ENCODE measurements around the gene NEU1.

Gene NEU1

DNA sequence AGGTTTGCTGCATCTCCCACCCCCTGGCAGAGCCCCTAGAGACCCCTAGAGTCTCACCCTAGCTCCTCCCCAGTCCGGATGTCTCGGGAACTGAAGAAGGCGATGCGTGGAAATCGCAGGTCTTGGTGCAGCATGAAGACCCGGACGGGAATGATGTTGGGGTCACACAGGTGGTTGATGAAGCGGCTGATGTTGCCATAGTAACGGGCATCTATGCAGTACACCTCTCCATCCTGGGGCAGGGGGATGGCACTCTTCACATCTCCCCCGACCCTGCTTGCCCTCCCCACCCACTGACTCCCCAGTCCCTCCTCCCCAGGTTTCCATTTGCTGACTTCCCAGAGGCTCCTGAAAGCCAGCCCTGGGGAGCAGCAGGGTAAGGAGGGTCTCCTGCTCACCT lies 18.0 kb upstream of the NEU1 start:
- Histone ChIP-seq H3K4me3 (ENCODE audit: low read depth, low read length) (no peak overlapping the region), H3K27me3 (ENCODE audit: insufficient read depth, low read length) (no peaks in the 10 kb centered on the region), H3K36me3 (ENCODE audit: insufficient read depth, low read length) (peaks cover 3% of the 10 kb centered on the region; the same call in 1 of the 2 replicates), H3K4me1 (ENCODE audit: control insufficient read depth, insufficient read depth, low read length, unreplicated experiment) (peaks cover 5% of the 10 kb centered on the region), H3K79me2 (ENCODE audit: control insufficient read depth, insufficient read depth, low read length, unreplicated experiment) (no peaks in the 10 kb centered on the region), H3K27ac (ENCODE audit: low read depth, low read length) (no peak overlapping the region), H2AFZ (ENCODE audit: low read length, unreplicated experiment) (no peak overlapping the region)

DNA sequence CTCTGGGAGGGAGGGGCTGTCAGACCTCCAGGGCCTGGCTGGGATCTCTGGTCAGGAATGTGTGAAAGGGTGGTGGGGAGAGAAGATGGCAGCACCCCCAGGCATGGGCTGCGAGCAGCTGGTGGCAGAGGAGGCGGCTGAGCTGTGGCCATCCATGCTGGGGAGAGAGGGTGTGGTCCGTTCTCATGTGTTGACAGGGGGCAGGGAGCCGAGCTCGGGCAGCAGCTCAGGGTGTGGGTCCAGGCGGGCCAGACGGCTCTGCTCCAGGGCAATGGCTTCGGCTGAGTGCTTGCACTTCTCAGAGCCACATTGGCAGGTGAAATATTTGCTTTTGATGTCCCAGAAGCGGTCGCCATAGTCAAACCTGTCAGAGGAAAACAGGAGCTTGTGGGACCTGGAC lies 17.3 kb upstream of the NEU1 start:
- Histone ChIP-seq H3K27me3 (ENCODE audit: insufficient read depth, low read length) (no peaks in the 10 kb centered on the region), H3K4me3 (ENCODE audit: low read depth, low read length) (no peak overlapping the region), H3K4me1 (ENCODE audit: control insufficient read depth, insufficient read depth, low read length, unreplicated experiment) (peaks cover 5% of the 10 kb centered on the region), H2AFZ (ENCODE audit: low read length, unreplicated experiment) (no peak overlapping the region), H3K27ac (ENCODE audit: low read depth, low read length) (no peak overlapping the region), H3K36me3 (ENCODE audit: insufficient read depth, low read length) (peaks cover 3% of the 10 kb centered on the region; the same call in 1 of the 2 replicates), H3K79me2 (ENCODE audit: control insufficient read depth, insufficient read depth, low read length, unreplicated experiment) (no peaks in the 10 kb centered on the region)

DNA sequence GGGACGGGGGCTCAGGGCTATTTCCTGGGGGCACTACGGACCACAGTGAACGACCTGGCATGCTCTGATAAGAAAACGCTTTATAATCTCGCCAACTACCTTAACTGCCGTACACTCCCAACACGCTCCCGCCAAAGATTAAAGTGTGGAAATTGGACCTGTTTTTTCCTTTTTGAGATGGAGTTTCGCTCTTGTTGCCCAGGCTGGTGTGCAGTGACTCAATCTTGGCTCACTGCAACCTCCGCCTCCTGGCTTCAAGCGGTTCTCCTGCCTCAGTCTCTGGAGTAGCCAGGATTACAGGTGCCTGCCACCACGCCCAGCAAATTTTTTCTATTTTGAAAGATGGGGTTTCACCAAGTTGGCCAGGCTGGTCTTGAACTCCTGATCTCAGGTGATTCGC lies 16.5 kb upstream of the NEU1 start:
- Histone ChIP-seq H3K27me3 (ENCODE audit: insufficient read depth, low read length) (no peaks in the 10 kb centered on the region), H3K4me3 (ENCODE audit: low read depth, low read length) (no peak overlapping the region), H3K79me2 (ENCODE audit: control insufficient read depth, insufficient read depth, low read length, unreplicated experiment) (no peaks in the 10 kb centered on the region), H3K4me1 (ENCODE audit: control insufficient read depth, insufficient read depth, low read length, unreplicated experiment) (peaks cover 5% of the 10 kb centered on the region), H2AFZ (ENCODE audit: low read length, unreplicated experiment) (no peak overlapping the region), H3K36me3 (ENCODE audit: insufficient read depth, low read length) (peaks cover 3% of the 10 kb centered on the region; the same call in 1 of the 2 replicates), H3K27ac (ENCODE audit: low read depth, low read length) (no peak overlapping the region)

DNA sequence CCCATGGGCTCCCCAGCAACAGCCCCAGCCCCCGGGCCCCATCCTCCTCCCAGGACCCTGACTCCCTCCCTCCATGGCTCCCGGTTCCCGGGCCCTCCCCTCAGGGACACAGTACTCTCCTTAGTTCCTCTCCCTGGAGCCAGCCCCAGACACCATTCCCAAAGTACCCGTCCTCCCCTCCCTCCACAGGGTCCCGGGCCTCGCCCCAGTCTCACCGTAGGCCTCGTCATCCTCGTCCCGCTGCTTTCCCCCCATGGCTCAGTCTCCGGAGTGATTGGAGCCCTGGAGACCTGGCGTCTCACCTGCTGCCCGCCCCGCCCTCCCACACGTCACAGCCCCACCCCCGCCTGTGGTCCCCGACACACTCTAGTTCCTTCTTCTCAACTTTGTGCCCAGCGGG lies 16.1 kb upstream of the NEU1 start, which contains the start of gene SLC44A4:
SLC44A4 (minus strand) TSS at position 272 of the 400 bp plus-strand sequence; CDS start at position 255, 17 bp downstream.
- Histone ChIP-seq H3K36me3 (ENCODE audit: insufficient read depth, low read length) (peaks cover 3% of the 10 kb centered on the region; the same call in 1 of the 2 replicates), H3K4me3 (ENCODE audit: low read depth, low read length) (no peak within 1 kb of the TSS), H3K4me1 (ENCODE audit: control insufficient read depth, insufficient read depth, low read length, unreplicated experiment) (peaks cover 5% of the 10 kb centered on the region), H2AFZ (ENCODE audit: low read length, unreplicated experiment) (no peak within 1 kb of the TSS), H3K79me2 (ENCODE audit: control insufficient read depth, insufficient read depth, low read length, unreplicated experiment) (no peaks in the 10 kb centered on the region), H3K27me3 (ENCODE audit: insufficient read depth, low read length) (no peaks in the 10 kb centered on the region), H3K27ac (ENCODE audit: low read depth, low read length) (no peak within 1 kb of the TSS)

DNA sequence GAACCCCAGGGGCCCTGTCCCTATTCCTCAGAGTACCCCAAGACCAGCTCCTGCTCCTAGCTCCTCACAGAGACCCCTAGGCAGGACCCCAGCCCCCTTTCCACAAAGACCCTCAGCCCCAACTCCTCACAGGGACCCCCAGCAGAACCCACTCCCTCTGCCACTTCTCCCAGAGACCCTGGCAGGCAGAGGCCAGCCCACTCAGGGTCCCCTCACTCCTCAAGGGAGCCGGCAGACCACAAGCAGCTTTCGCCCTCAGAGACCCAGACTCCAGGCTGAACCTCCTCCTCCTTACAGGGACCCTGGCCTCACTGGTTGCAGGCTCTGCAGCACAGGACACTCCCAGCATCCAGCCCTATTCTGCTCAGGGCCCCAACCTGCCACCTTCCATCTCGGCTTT lies 15.6 kb upstream of the NEU1 start:
- no peaks in the 10 kb centered on the region for H3K27me3 ChIP-seq (ENCODE audit: insufficient read depth, low read length)
- H3K79me2 ChIP-seq (ENCODE audit: control insufficient read depth, insufficient read depth, low read length, unreplicated experiment) = no peaks in the 10 kb centered on the region
- H3K36me3 ChIP-seq (ENCODE audit: insufficient read depth, low read length) = peaks cover 3% of the 10 kb centered on the region; the same call in 1 of the 2 replicates
- H3K4me1 ChIP-seq (ENCODE audit: control insufficient read depth, insufficient read depth, low read length, unreplicated experiment) = peaks cover 5% of the 10 kb centered on the region
- no peak overlapping the region for H2AFZ ChIP-seq (ENCODE audit: low read length, unreplicated experiment)
- no peak overlapping the region for H3K4me3 ChIP-seq (ENCODE audit: low read depth, low read length)
- no peak overlapping the region for H3K27ac ChIP-seq (ENCODE audit: low read depth, low read length)

DNA sequence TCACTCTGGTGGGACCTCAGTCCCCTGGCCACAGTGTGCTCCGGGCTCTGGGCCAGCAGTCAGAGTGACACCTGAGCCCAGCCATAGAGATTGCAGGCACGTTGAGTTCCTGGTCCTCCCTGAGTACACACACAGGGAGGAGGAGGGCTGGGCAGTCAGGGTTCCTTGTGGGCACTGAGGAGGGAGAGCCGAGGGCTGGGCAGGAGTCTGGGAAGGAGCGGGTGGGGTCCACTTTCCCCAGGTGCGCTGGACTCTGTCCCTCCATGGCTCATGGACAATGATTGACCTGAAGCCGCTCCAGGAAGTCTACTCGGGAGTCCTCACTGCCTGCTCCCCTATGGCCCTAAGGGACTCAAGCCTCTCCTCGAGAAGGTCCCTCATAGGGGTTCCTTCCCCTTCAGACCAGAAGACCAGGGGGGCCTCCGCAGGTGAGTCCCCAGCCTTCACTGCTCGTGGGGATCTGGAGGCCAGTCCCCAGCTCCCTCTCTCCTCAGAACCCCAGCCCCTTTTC lies 15.1 kb upstream of the NEU1 start:
- Histone ChIP-seq H3K27me3 (ENCODE audit: insufficient read depth, low read length) (no peaks in the 10 kb centered on the region), H3K4me3 (ENCODE audit: low read depth, low read length) (no peak overlapping the region), H3K27ac (ENCODE audit: low read depth, low read length) (no peak overlapping the region), H2AFZ (ENCODE audit: low read length, unreplicated experiment) (no peak overlapping the region), H3K36me3 (ENCODE audit: insufficient read depth, low read length) (peaks cover 3% of the 10 kb centered on the region; the same call in 1 of the 2 replicates), H3K4me1 (ENCODE audit: control insufficient read depth, insufficient read depth, low read length, unreplicated experiment) (peaks cover 5% of the 10 kb centered on the region), H3K79me2 (ENCODE audit: control insufficient read depth, insufficient read depth, low read length, unreplicated experiment) (no peaks in the 10 kb centered on the region)

DNA sequence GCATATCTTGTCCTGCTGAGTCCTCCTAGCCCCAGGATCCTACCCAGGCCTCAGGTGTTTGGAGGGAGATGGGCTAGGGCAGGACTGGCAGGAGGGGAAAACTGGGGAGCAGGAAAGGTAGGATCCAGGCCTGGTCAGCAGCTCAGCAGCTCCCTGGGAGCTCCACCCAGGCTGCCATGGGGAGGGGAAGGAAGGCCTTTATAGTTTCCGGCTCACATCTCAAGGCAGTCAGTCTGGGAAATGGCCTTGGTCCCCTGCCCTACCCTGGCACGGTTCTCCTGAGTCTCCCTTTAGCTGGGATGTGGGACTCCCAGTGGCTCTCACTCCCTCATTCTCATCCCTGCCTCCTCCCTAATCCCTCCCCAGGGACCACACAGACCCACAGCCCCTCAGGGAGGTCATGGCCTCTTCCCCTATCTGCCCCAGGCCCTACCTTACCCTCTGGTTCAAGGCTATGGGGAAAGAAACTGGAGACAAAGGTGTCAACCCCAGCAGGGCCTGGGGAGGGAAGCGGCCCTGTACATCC lies 14.6 kb upstream of the NEU1 start:
- H3K4me3 ChIP-seq (ENCODE audit: low read depth, low read length) = no peak overlapping the region
- H2AFZ ChIP-seq (ENCODE audit: low read length, unreplicated experiment) = no peak overlapping the region
- no peaks in the 10 kb centered on the region for H3K79me2 ChIP-seq (ENCODE audit: control insufficient read depth, insufficient read depth, low read length, unreplicated experiment)
- H3K27ac ChIP-seq (ENCODE audit: low read depth, low read length) = no peak overlapping the region
- peaks cover 3% of the 10 kb centered on the region; the same call in 1 of the 2 replicates for H3K36me3 ChIP-seq (ENCODE audit: insufficient read depth, low read length)
- peaks cover under 1% of the 10 kb centered on the region for H3K4me1 ChIP-seq (ENCODE audit: control insufficient read depth, insufficient read depth, low read length, unreplicated experiment)
- H3K27me3 ChIP-seq (ENCODE audit: insufficient read depth, low read length) = no peaks in the 10 kb centered on the region

DNA sequence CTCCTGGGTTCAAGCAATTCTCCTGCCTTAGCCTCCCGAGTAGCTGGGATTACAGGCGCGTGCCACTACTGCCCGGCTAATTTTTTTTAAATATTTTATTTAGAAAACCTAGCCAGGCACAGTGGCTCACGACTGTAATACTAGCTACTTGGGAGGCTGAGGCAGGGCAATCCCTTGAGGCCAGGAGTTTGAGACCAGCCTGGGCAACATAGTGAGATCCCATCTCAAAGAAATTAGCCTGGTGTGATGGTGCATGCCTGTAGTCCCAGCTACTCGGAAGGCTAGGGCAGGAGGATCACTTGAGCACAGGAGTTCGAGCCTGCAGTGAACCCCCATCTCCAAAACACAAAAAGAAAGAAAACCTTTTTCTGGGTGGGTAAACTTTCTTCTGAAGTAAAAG lies 13.7 kb upstream of the NEU1 start:
- Histone ChIP-seq H3K4me1 (ENCODE audit: control insufficient read depth, insufficient read depth, low read length, unreplicated experiment) (no peaks in the 10 kb centered on the region), H3K27me3 (ENCODE audit: insufficient read depth, low read length) (no peaks in the 10 kb centered on the region), H3K79me2 (ENCODE audit: control insufficient read depth, insufficient read depth, low read length, unreplicated experiment) (no peaks in the 10 kb centered on the region), H2AFZ (ENCODE audit: low read length, unreplicated experiment) (no peak overlapping the region), H3K36me3 (ENCODE audit: insufficient read depth, low read length) (peaks cover under 1% of the 10 kb centered on the region; the same call in 1 of the 2 replicates), H3K27ac (ENCODE audit: low read depth, low read length) (no peak overlapping the region), H3K4me3 (ENCODE audit: low read depth, low read length) (no peak overlapping the region)

DNA sequence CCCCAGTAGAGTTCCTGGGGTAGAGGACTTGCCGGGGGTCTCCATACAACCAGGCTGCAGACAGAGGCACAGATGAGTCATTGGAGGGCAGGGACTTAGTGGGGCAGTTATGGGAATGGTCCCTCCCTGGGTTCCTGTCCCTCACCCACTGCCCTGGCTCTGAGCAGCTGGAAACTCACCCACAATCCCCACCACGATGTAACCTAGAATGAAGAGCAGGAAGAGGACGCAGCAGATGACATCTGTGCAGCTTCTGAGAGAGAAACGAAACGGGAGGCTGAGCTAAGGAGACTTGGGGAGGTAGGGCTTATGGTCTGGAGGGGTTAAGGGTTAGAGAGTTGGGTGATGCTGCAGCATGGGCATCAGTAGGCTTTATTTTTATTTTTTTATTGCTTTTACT lies 13.3 kb upstream of the NEU1 start:
- Histone ChIP-seq H3K36me3 (ENCODE audit: insufficient read depth, low read length) (no peaks in the 10 kb centered on the region), H3K4me1 (ENCODE audit: control insufficient read depth, insufficient read depth, low read length, unreplicated experiment) (no peaks in the 10 kb centered on the region), H3K27ac (ENCODE audit: low read depth, low read length) (no peak overlapping the region), H3K27me3 (ENCODE audit: insufficient read depth, low read length) (no peaks in the 10 kb centered on the region), H2AFZ (ENCODE audit: low read length, unreplicated experiment) (no peak overlapping the region), H3K4me3 (ENCODE audit: low read depth, low read length) (no peak overlapping the region), H3K79me2 (ENCODE audit: control insufficient read depth, insufficient read depth, low read length, unreplicated experiment) (no peaks in the 10 kb centered on the region)

DNA sequence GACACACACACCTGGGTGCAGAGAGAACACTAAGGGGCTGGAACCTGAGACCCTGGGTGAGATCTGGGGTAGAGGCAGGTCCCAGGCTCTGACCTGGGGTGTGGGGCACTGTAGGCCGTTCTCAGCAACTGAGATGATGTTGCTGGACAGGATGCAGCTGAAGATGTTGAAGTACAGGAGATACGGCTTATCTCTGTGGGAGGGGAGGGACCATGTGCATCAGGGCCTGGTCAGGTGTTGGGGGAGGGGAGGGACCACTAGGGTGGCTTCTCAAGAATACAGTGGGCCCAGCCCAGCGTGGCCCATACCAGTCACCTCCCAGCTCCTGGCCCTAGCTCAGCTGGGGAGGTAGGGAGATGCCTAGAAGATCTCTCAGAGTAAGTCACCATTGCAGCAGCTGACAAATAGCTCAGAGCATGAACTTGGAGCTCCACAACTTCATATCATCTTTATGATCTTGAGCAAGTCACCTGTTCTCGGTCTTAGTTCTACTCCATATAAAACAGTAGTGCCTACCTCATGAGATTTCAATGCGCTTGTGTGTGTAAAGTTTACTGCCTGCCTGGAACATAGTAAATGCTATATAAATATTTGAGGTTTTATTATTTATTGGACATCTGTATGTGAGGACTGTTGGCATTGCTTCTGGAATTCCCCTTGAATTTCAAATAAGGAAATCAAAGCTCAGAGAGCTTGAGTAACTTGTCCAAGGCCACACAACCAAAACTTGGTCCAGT lies 12.4 kb upstream of the NEU1 start:
- H3K27me3 ChIP-seq (ENCODE audit: insufficient read depth, low read length) = no peaks in the 10 kb centered on the region
- H3K79me2 ChIP-seq (ENCODE audit: control insufficient read depth, insufficient read depth, low read length, unreplicated experiment) = no peaks in the 10 kb centered on the region
- H3K27ac ChIP-seq (ENCODE audit: low read depth, low read length) = no peak overlapping the region
- H2AFZ ChIP-seq (ENCODE audit: low read length, unreplicated experiment) = no peak overlapping the region
- H3K4me3 ChIP-seq (ENCODE audit: low read depth, low read length) = no peak overlapping the region
- no peaks in the 10 kb centered on the region for H3K4me1 ChIP-seq (ENCODE audit: control insufficient read depth, insufficient read depth, low read length, unreplicated experiment)
- H3K36me3 ChIP-seq (ENCODE audit: insufficient read depth, low read length) = no peaks in the 10 kb centered on the region
